H1 (cell line): Measurements from ENCODE around the gene SKP1. TPM values are rescaled to one million over a fixed set of nuclear protein-coding genes. Genes with fewer than 3 reads are reported as not detected.

Experiments used
- SAP30 ChIP-seq: fragments of 300-600 bp; sonication (generic); IDR thresholded peaks from 2 replicates; pipeline ENCODE4 v1.7.1; 2012; ENCODE audit warnings: low read length, moderate library complexity, mild to moderate bottlenecking, inconsistent platforms; ENCODE audit not compliant: insufficient read depth, insufficient replicate concordance
- polyA plus RNA-seq, 7 experiments: library from polyadenylated mRNA; depleted of rRNA in 3 of 7; stranded (reverse) in 5 of 7; unstranded in 2 of 7; fragments of >200 nt in 5 of 7; fragments of 200-250 nt in 2 of 7; gene quantifications; 1 replicate in 5 of 7; 2 replicates in 1 of 7; 4 replicates in 1 of 7; pipeline versions ENCODE4 v1.2.1 to v1.2.3, GENCODE V29; 2011 to 2013; ENCODE audit warnings: missing spikeins in 2 of 7, mixed read lengths in 2 of 7
- total RNA-seq: library from RNA; stranded (reverse); fragmentation: NEBNext Ultra II Directional; extraction: Animal tissue kit (Norgen Biotek cat#: 25700); gene quantifications from 2 replicates; pipeline ENCODE4 v1.2.1, GENCODE V29; 2021

The SKP1 gene
- total and polyA plus RNA-seq, 2 of the 8 experiments (the other 6 are each of a cell fraction or from before 2014, with no cell fraction given), result 163 to 332 TPM

DNA sequence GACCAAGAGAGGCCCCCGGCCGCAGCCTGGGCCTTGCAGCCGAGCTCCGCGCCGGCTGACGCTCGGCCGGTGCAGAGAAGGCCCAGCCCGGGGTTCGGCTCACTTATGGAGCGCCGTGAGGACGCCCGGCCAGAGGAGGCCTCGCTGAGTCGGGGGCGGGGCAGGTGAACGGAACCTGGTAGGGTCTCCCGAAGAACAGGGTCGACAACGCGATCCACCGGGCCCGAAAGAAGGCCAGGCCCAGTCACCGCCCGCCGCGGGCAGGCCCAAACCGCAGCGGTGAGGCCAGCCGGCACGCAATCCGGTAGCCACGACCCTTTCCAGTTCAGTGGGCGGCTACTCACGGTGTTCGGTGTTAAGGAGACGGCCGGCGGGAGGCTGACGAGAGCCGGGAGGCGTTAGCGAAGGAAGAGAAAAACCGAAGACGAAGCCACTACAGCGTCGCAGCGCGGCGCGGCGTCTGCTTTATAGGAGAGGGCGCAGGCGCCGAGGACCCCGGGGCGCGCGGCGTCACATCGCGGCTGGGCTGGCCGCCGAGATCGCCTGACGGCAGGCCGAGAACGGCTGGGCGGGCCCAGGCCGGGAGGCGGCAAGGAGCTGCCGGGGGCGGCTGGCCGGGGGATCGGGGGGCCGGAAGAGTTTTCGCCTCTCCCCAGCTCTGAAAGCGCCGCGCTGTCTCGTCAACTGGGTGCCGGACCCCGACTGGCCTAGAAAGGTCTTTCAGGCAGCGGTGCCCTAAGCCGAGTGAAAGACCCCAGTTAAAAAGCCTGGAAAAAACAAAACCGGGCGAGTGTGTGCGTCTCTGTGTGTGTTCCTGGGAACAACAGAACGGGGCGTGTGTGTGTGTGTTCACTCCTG, at the start of gene SKP1 (continued):
- no peak for TF ChIP-seq SAP30
